ACC112 (cell line): ENCODE data around the gene PTPRJ.

ENCODE experiments used
- H2AFZ ChIP-seq: fragments of 200-600 bp; sonication (generic); one replicate; pipeline ENCODE4 v1.6.0; 2017; ENCODE audit warnings: antibody characterized with exemption, low read length; ENCODE audit not compliant: unreplicated experiment
- H3K27ac ChIP-seq: fragments of 200-600 bp; sonication (generic); 2 replicates; pipeline ENCODE4 v1.5.1; 2014; ENCODE audit warnings: low read depth, mild to moderate bottlenecking, antibody characterized with exemption, low read length, moderate library complexity
- H3K27me3 ChIP-seq: fragments of 200-600 bp; sonication (generic); 2 replicates; pipeline ENCODE4 v1.6.1; 2014; ENCODE audit warnings: mild to moderate bottlenecking, antibody characterized with exemption, low read length, moderate library complexity, mixed read lengths; ENCODE audit not compliant: insufficient read depth
- H3K36me3 ChIP-seq: fragments of 200-600 bp; sonication (generic); 2 replicates; pipeline ENCODE4 v1.6.1; 2016; ENCODE audit warnings: mild to moderate bottlenecking, antibody characterized with exemption, low read length, moderate library complexity, mixed read lengths; ENCODE audit not compliant: insufficient read depth
- H3K4me1 ChIP-seq: fragments of 200-600 bp; sonication (generic); one replicate; pipeline ENCODE4 v1.6.1; 2016; ENCODE audit warnings: low read length, mixed read lengths; ENCODE audit not compliant: insufficient read depth, unreplicated experiment, control insufficient read depth
- H3K4me3 ChIP-seq: fragments of 200-600 bp; sonication (generic); 2 replicates; pipeline ENCODE4 v1.5.1; 2014; ENCODE audit warnings: mild to moderate bottlenecking, low read depth, low read length
- H3K79me2 ChIP-seq: fragments of 200-600 bp; sonication (generic); one replicate; pipeline ENCODE4 v1.6.0; 2016; ENCODE audit warnings: low read length; ENCODE audit not compliant: control insufficient read depth, unreplicated experiment, insufficient read depth

Gene PTPRJ

DNA sequence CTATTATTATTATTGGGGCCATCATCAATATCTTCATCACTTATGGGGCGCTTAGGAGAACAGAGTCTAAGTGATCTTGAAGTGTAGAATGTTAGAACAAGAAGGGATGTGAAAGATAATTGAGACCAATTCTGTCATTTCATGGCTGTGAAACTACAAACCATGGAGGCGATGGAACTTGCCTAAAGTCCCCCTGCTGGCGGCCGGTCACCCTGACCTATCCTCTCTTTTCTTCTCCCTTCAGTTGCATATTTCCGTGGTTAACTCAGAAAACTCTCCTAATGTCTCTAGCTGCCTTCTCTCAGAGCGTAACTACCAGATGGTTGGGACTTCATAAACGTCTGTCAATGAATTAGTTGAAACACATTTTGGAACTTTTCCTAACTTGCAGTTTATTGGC is 229.7 kb downstream of the PTPRJ start:
- H3K4me3 ChIP-seq, result no peak overlapping the region
- no peaks in the 10 kb centered on the region for H3K4me1 ChIP-seq
- H3K36me3 ChIP-seq, result no peaks in the 10 kb centered on the region
- no peak overlapping the region for H2AFZ ChIP-seq
- H3K79me2 ChIP-seq, result no peaks in the 10 kb centered on the region
- no peak overlapping the region for H3K27ac ChIP-seq
- H3K27me3 ChIP-seq, result peaks cover 45% of the 10 kb centered on the region

DNA sequence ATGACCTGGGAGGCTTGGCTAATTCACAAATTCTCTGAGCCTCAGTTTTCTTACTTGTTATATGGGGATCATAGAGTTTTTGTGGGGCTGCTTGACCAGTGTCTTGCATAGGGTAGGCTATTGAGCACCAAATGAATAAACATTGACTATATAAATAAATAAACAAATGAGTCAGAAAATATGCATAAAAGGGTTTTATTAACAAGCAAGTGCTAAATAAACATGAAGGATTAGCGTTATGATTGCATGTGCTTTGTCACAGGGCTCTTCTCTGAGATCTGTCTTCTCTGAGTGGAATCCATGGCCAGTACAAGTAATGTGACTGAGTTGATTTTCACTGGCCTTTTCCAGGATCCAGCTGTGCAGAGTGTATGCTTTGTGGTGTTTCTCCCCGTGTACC is 236.2 kb downstream of the PTPRJ start, which contains the start of gene OR4B1:
Gene OR4B1, plus strand, starts transcription at position 301 of the 400 bp plus-strand sequence. Its CDS starts 0 bp downstream, at position 301.
- Histone ChIP-seq H3K27me3 (peaks cover 33% of the 10 kb centered on the region), H3K4me1 (no peaks in the 10 kb centered on the region), H2AFZ (no peak within 1 kb of the TSS), H3K4me3 (no peak within 1 kb of the TSS), H3K36me3 (no peaks in the 10 kb centered on the region), H3K27ac (no peak within 1 kb of the TSS), H3K79me2 (no peaks in the 10 kb centered on the region)
